ELF-1 (cell line): Measurements from ENCODE around the gene NANOS2.

Experiments used
- DNase-seq: peaks from one replicate; pipeline ENCODE4 v3.0.0-alpha.2; 2016; ENCODE audit warnings: low read depth, low spot score

NANOS2 gene

DNA sequence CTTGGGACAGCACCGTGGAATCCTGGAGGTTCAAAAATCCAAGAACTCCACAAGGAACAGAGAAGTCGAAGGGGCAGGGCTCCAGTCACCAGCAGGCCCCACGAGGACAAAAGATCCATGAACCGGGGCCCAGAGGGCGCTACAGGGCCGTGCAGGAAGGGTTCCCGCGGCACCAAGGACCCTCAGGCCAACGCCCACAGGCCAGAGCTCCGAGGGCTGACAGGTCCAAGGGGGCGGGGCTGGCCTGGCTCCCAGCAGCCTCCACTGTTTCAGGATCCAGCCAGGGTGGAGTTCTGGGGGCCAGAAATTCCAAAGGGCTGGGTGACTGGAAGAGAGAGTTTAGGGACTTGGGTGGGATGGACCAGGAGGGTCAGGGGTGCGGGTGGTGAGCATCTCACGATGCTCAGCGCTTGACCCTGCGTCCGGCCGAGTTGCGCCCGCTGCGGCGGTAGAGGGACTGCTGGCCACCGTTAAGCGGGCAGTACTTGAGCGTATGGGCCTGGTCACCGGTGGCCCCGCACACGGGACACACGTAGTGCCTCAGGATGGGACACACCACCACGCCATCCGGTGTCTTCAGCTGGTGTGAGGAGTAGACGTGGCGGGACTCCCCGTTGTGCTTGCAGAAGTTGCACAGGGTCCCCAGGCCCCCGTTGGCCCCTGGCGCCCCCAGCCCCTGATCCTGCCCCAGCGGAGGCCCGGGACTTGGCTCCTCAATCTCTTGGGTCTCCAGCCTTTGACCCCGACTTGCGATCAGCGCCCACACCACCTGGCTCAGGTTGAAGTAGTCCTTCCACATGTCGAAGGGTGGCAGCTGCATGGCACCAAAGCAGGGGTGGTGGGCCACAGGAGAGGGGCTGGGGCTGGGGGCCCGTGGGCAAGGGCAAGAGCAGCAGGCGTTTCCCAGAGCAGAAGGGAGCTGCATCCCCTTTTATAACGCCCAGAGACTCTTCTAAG lies at the start of gene NANOS2:
Gene NANOS2, minus strand, starts transcription at position 905 of the 957 bp plus-strand sequence. Its CDS starts 85 bp downstream, at position 820.
- DNase-seq: peak; percentile 76

DNA sequence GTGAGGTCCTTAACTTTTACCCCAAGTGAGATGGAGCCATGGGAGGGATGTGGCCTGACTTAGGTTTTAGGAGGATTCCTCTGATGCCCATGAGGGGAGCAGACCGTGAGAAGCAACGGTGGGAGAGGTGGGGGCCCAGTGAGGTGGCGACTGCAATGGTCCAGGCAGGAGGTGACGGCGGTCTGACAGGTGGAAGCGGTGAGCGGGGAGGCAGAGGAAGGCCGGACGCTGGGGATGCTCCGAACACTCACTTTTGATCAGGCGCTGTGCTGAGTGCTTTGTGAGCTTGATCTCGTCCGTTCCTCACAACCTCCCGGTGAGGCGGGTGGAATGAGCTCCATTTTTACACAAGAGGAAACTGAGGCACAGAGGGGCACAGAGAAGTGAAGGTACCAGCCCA lies 47.4 kb upstream of the NANOS2 start:
- DNase-seq: no peak

DNA sequence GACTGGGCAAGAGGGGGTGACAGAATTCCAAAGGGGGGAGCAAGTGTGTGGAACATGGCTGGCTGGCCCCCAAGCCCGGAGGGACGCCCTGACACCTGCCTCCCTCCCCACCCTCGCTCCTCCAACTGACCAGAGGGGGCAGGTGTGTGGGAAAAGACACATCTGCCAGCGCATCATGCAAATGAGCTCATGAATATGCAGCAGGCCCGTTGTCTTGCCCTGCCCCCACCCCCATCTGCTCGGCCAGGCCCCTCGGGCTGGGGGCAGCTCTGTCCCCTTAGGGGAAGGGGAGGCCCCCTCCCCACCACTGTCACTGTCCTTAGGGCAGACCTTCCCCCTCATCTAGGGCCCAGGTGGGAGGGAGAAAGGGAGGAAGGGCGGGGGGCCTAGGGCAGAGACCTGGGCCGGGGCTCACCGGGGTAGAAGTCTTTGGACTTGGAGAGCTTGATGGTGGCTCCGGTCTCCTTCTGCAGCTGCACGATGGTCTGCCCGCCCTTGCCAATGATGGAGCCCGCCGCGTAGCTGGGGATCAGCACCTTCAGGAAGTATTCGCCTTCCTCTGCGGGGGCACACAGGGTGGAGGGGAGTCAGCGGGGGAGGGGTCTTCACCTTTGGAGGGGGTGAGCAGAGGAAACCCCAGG lies 46.1 kb upstream of the NANOS2 start:
- DNase-seq: peak; percentile 36

DNA sequence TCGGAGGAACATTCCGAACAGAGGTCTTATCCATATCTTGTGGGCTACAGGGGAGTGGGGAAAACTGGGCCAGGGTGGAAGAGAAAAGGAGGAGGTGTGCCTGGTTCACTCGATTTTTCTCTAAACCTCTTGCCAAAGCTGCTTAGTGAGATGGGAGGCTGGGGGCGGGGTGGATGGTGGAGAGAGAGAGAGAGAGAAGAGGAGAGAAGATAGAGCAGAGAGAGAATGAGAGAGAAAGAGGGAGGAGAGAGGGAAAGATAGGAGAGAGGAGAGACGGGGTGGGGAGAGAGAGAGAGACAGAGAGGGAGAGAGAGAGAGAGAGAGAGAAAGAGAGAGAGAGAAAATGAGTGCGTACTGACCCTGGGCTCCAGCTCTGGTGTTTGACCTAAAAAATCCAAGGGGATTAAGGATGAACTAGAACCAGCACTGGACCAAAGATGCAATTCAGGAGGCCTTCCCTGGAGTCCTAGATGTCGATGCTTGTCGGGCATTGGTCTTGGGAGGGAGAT lies 45.0 kb upstream of the NANOS2 start:
- DNase-seq: no peak

DNA sequence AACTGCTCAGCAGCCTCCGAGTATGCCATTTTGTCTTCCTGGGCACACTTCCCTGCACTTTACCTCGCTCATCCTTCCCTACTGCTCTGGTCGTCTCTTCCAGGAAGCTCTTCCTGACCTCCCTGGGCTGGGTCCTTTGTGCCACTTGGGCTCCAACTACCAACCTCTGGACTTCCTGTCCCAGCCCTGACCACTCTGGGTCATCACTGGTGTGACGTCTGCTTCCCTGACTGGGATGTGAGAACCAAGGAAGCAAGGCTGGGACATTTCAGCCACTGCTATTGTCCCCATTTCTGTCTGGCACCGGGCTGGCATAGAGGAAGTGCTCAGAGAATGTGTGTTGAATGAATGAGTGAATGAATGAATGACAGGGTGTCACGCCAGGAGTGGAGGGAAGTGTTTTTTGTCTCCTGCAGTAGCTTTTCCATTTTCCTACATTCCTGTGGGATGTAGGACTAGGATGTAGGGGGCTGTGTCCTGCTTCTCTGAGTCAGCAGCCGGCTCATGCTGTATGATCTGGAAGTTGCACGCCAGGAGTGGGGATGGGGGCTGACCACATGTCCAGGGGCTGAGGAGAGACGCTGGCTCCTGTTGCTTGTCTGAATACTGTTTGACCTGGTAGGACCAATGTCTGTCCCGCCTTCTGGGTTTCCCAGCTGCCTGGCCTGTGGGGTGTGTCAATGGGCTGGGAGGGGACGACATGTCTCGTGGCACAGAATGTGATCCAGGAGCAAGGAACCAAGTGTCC lies 44.4 kb upstream of the NANOS2 start:
- no peak for DNase-seq

DNA sequence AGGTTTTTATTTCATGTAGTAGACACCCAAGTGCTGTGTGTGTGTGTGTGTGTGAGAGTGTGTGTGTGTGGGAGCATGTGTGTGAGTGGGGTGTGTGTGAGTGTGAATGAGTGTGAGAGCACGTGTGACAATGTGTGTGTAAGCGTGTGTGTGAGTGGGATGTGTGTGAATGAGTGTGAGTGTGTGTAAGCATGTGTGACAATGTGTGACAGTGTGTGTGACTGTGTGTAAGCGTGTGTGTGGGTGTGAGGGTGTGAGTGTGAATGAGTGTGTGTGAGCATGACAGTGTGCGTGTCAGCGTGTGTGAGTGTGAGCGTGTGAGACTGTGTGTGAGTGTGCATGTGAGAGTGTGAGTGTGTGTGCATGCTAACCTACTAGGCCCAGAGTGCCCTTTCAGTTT lies 43.7 kb upstream of the NANOS2 start:
- DNase-seq: no peak

DNA sequence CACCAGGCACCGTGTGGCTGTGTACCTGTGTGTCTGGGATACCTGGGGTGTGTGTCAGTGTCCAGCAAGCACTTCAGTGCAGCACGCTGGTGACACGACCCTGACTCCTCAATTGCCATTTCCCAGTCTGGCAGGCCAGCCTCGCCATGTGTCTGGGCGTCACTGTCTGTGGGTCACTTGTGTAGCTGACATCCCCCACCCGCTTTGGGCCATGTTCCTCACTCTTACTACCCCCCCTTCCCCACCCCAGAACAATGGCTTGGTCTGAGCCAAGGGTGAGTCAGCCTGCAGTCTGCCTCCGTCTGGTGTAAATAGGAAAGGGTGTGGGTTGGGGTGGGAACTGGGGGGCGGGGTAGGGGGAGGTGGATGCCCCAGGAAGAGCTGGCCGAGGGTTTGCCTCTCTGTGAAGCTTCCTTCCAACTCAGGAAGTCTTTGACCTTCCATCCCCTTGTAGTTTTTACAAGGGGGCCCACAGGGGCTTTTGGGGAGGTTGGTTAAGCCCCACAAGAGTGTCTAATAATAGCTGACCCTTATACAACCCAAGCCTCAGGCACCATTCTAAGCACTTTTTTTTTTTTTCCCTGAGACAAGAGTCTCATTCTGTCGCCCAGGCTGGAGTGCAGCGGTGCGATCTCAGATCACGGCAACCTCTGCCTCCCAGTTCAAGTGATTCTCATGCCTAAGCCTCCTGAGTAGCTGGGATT lies 41.5 kb upstream of the NANOS2 start:
- no peak for DNase-seq

DNA sequence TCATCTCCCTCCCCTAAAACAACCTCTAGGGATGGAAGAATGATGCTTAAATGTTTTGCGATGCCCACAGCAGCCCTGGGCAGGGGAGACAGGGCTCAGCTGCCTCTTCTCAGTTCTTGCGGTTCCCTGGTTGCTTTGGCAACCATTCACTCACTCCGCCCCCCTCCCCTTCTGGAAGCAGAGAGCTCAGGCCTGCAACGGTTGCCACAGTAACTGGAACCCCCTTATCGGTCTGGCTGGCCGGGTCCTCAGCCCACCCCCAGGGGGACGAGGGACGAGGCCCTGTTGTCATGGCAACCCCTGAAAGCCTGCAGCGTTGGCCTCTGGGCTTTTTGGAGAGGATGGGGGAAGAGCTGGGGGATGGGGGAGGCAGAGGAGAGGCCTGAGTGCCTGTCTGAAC lies 39.6 kb upstream of the NANOS2 start:
- no peak for DNase-seq

DNA sequence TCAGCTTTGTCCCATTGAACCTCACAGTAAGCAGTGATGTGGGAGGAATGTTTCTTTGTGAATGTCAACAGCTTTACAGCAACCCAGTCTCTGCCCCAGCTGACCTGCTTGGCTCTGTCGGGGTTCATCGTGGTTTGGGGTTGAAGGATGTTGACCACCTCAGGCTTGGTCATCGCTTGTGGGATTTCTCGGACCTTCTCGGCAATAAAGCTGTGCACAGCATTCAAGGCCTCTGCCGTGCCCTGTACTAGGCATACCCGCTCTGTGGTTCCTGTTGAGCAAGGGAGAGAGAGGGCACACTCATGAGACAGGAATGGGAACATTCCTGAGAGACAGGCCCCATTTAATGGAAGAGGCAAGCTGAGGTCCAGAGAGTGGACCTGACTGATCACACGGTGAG lies 39.1 kb upstream of the NANOS2 start:
- no peak for DNase-seq

DNA sequence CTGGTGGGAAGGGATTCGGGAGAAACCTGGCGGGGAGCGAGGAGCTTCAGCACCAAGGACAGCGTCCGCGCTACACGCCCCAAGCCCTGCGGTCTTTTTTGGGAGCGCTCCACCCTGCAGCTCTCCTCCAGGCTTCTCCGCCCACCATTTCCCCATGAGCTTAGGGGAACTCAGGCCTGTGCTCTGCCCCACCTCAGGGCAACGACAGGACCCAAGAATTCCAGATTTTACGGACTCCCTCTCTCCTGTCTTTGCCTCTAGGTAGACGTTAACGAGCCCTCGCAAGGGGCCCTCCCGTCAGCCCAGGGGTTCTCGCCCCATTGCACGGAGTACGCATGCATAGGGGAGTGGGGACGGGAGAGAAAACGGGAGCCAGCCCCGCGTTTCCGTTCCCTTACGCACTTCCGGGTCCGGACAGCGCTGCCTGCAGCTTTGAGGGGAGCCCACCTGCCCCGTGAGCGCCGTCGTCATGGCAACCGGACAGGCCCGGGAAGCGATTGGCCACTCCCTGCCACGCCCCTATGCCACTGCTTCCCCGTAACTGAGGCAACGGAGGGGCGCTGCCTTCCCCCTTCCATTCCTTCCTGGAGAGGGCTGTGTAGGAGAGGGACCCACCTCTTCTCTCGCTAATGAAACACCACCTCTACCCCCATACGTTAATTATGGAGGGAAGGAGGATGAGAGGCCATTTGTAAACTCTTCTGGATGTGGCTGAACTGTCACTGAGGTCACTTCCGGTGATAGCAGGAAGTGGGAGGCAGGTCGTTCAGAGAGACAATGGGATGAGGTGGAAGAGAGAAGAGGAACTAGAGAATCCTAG lies 38.3 kb upstream of the NANOS2 start:
- DNase-seq: peak; percentile 87

DNA sequence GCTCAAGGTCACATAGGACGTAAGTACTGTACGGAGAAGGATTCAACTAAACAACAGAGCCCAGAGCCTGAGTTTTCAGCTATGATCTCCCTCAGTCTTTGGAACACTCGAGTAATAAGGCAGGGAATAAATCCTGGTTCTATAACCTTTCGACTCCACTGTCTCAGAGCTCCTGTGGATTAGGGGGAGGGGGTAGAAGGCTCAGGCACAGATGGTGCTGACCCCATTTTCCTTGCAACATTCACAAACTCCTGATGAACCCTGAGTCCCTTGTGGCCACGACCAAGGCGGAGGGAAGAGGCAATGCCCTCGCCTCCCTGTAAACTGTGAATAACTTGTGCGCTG lies 37.7 kb upstream of the NANOS2 start:
- no peak for DNase-seq

DNA sequence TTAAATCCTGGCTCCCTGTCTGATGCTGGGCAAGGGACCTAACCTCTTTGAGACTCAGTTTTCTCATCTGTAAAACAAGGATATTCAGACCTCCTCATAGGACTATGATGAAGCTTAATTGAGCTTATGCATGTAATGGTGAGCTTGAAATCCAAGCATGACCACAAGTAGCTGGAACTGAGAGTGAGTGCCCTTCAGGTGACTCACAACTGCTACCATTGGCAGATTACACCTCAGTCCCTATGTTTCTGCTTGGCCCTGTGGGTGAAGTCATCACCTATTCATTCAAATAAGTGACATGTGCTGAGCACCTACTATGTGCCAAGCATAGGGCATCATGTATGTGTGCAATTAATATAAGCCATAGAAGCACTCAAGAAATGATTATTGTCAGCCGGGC lies 33.3 kb upstream of the NANOS2 start:
- DNase-seq: no peak

DNA sequence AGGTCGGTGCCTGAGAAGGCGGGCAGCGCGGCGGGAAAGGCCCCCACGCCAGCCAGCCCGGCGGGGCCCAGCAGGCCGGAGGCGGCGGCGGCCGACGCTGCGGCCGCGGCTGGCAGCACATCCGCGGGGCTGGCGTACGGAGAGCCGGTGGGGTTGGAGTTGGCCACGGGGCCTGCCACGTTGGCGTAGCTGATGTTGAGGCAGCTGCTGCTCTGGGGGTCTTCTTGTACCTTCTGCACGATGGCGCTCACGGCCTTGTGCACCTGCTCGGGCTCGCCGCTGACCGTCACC lies 25.9 kb upstream of the NANOS2 start:
- DNase-seq: no peak

DNA sequence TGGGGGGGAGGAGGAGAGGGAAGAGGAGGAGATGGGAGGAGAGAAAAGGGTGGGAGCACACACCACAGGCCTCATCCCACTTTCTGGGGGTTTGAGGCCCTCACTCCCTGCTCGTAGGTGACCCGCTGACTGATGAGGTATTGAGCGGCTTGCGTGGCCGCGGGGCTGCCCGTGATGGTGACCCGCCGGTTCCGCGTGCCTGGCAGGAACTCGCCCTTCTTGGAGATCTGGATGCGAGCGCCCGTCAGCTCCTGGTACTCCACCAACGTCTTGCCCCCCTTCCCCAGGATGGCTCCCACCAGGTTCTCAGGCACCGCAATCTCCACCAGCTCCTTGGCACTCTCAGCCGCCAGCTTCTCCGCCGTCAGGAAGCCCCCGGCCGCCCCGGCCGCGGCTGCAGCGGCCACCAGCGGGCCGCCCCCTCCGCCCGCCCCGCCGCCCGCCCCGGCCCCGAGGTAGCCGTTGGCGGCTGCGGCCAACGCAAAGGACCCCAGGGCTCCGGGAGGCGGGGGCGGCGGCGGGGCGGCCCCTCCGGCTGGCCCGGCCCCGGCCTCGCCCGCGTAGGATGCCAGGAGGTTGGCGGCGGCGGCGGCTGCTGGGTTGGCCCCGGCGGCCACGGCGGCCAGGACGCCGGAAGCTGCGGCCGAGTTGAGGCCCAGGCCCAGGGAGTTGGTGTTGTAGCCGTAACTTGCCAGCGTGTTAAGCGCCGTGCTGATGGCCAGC lies 25.4 kb upstream of the NANOS2 start:
- peak; percentile 20 for DNase-seq

DNA sequence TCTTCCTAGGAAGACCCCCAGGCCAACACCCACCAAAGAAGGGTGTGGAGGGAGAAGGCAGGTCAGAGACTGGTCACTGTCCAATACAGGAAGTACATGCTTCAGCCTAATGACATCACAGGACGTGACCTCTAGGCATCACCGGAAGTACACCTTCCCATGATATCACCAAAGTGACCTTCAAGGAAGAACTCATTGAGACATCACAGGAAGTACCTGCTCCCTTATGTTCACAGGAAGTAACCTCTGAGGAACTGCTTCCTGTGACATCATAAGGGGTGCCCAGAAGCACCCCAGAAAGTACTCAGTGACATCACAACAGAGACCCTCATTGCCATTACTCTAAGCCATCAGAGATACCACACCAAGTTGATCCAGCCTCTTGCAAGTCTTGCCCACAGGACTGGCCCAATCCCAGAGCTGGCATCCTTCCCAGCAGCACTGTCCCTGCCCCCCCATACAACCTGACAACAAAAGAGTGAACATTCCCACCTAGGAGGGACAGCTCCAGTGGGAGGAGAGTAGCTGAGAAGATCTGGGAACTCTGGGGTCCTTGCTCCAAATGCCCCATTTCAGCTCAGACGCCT lies 24.2 kb upstream of the NANOS2 start:
- DNase-seq: no peak

DNA sequence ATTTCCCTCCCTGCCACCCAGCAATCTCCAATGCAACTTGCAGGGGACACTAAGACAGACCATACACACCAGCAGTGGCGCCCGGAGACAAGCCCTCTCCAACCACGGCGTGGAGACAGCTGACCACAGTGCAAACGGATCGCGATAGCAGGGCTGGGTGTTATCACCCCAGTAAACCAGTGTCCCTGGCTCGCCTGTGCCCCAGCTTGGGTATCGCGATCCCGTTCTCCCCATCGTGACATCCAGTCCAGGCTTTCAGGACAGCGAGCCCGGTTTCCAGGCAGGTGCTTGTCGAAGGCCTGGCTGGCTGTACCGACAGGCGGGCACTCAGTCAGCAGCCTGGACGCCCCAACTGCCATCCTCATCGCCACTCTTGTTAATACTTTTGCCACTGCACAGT lies 20.7 kb upstream of the NANOS2 start:
- no peak for DNase-seq

DNA sequence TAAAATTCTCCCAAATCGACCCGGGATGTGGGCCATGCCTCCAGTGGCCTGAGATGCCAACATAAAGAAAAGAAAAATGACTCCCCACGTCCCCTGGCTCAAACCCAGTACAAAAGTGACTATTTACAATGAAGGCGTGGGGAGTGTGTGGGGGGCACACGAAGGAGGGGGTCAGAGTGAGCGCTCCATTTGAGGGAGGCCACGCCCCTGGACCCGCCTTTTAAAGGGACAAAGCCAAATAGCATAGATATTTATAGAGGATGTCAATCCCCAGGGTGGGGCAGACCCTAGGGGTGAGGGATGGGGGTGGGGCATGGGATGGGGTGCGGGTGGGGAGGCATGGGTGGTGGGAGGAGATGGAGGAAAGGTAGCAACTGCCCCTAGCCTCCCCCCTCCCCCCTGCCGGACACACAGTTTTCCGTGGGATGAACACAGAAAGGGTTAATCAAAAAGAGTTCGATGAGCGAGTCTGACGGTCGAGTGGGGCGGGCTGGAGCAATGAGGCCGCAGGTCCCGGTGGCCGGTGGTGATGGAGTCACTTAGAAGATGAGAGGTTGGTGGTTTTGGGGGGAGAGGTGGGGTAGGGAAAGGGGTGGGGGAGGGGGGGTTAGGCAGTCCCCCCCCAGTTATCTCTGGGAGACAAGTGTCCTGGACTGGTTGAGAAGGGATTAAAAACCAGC lies 20.1 kb upstream of the NANOS2 start:
- no peak for DNase-seq

DNA sequence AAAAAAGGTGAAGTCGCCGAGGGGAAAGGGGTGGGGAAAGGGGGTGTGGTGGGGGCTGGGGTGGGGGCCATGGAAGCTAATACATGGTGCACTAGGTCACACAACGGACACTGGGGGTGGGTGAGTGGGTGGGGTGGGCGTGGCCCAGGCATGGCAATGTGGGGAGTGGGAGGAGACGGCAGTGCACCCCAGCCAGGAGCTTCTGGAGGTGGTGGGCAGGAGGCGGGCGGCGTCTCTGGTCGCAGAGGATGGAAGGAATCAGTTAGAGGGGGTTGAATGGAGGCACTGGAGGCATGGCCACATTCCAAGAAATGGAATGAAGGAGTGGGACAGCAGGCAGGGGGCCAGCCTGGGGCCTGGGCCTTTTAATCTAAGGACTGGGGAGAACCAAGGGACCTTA lies 19.2 kb upstream of the NANOS2 start:
- DNase-seq: no peak

DNA sequence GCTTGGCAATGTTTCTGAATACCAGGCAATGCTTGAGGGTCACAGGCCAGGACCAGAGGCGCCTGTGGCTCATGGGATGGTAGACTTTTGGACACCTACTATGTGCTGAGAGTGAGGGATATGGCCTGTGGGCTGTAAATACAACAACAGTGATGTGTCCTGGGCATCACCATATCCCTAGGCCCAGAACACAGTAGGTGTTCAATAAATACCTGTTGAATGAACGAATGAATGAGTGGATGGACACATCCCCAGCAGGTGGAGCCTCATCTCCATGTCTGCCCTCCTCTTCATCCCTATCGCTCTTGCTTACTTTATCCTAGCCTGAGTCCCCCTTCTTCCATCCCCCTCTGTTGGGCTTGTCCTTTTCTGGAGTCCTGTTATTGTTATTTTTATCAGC lies 16.5 kb upstream of the NANOS2 start:
- no peak for DNase-seq
